ENCODE data around the gene MIPOL1.

GRCh38 chr14:37526994-37527393 is 329.3 kb downstream of the MIPOL1 start:
- TF ChIP-seq CTCF (conservative IDR thresholded peaks at IDR 0.05) (no peak), EZH2 (IDR thresholded peaks at IDR 0.05; ENCODE audit: low read depth) (no peak)
